PC-9 (cell line): ENCODE data around the gene RBM48.

ENCODE experiments used
- CTCF ChIP-seq: fragments of 200-600 bp; sonication (generic); conservative IDR thresholded peaks from 2 replicates; pipeline ENCODE4 v1.6.1; 2017; ENCODE audit warnings: mixed run types, antibody characterized with exemption, mild to moderate bottlenecking, moderate library complexity
- EZH2 ChIP-seq: fragments of 200-600 bp; sonication (generic); IDR thresholded peaks from 2 replicates; pipeline ENCODE4 v1.8.0; 2017; ENCODE audit warnings: antibody characterized with exemption, low read depth

GRCh38 chr7:92584953-92585352 is 56.4 kb downstream of the RBM48 start:
- TF ChIP-seq CTCF: no peak
- TF ChIP-seq EZH2: no peak
